NCI-H128 (cell line): ENCODE results near the gene SLC6A6.
A peak's percentile ranks its signal among the peaks of the same experiment; 100 is the strongest.

Source experiments
- DNase-seq: peaks from one replicate; lab custom pipeline; 2025; ENCODE audit not compliant: unreplicated experiment; lab: John Stamatoyannopoulos, UW

The SLC6A6 gene

DNA sequence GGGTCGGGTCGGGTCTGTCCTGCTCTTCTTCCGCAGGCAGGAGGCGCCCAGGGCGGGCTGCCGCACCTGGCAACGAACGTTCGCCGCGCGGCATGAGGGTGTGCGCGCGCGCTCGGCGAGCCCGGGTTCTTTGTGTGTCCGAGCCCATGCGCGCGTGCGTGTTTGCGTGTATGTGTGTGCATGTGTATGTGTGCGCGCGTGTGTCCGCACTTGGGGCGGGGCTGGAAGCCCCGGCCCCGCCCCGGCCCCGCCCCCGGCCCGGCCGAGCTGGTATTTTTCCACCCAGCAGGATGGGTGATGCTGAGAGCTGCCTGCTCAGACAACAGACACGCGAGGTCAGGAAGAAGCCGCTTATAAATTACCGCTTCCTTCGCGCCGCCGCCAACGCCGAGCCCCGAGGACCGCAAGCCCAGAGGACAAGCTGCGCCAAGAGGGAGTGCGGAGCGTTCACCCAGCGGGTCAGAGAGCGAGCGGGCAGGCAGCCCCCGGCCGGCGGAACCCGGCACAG is at the start of gene SLC6A6:
Gene SLC6A6, plus strand, starts transcription at position 303 of the 508 bp plus-strand sequence. CDS start 41,029 bp downstream, outside the sequence.
- peak; percentile 87 for DNase-seq

- DNase-seq: no peak
Observed at GRCh38 chr3:14353502-14353901, 48.9 kb upstream of the SLC6A6 start.

DNA sequence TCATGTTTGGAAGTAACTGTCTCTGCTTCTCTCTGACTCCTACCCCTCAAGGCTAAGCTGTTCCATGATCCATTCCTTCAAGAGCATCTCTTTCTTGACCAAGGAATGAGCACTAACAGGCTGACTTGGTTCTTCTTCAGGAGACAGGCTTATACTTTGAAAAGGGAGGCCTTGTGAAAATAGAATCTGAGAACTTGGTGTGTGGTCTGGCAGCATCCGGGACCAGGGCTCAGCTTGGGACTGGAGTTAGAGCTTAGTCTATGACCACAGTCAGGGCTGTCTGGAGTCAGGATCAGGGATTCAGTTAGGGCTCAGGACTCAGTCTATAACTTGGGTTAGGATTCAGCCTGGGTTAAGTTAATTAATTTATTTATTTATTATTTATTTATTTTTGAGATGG is 44.9 kb upstream of the SLC6A6 start:
- no peak for DNase-seq

- no peak for DNase-seq
Observed at GRCh38 chr3:14358426-14359211, 43.8 kb upstream of the SLC6A6 start.

- no peak for DNase-seq
Observed at GRCh38 chr3:14359348-14359747, 43.1 kb upstream of the SLC6A6 start.

- no peak for DNase-seq
Observed at GRCh38 chr3:14360123-14360881, 42.1 kb upstream of the SLC6A6 start.

GRCh38 chr3:14361068-14361677 is 41.2 kb upstream of the SLC6A6 start:
- DNase-seq: no peak

DNA sequence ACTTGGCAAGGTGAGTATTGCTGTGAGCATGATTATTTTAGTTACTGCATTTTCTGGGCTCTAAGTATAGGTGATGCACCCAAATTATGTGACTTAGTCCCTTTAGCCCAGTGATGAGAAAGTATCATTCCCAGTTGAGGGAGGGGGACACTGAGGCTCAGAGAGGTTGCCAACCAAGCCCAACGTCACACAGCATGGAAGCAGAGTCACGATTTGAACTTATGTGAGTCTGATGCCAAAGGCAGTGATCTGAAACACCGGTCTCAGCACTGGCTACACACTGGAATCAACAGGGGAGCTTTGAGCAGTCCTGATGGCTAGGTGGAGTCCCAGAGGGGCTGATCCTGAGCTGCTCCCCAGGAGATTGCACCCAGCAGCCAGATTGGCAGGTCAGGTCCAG is 39.5 kb upstream of the SLC6A6 start:
- no peak for DNase-seq

DNA sequence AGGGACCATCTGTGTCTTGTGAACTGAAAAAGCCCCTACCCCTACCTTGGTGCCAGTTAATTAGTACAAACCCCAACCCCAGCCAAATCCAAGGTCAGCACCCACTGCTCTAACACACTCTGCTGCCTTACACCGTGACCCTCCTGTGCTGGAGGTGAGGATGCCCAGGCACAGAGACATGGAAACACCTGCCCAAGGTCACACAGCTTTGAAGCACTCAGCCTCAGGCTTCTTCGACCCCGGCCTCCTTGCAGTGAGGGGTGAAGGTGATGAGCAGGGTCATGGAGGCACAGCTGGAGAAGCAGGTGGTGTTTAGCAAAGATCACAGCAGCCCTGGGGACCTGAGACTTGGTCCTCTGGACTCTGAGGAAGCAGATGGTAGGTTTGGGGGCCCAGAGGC is 39.0 kb upstream of the SLC6A6 start:
- no peak for DNase-seq

- no peak for DNase-seq
Observed at GRCh38 chr3:14363991-14364390, 38.4 kb upstream of the SLC6A6 start.

GRCh38 chr3:14364580-14365292 is 37.7 kb upstream of the SLC6A6 start:
- DNase-seq: no peak

DNA sequence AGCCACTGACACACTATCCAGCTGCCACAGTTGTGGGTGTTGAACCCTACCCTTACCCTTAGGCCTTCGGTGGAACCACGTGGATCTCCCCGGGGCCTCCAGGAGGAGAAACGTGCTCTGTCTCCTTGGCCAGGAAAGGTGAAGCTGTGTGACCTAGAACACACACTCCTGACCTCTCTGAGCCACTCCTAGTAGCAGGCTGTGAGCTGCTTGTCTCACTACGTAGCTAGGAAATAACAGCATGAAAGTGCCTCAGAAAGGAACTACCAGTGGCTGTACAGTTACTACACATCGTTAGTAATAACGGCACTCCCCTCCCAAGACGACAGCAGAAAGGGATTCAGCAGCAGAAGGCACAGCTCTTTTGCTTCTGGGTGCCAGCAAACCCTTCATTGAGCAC is 36.2 kb upstream of the SLC6A6 start:
- no peak for DNase-seq

- DNase-seq: no peak
Observed at GRCh38 chr3:14366915-14367823, 35.2 kb upstream of the SLC6A6 start.

DNA sequence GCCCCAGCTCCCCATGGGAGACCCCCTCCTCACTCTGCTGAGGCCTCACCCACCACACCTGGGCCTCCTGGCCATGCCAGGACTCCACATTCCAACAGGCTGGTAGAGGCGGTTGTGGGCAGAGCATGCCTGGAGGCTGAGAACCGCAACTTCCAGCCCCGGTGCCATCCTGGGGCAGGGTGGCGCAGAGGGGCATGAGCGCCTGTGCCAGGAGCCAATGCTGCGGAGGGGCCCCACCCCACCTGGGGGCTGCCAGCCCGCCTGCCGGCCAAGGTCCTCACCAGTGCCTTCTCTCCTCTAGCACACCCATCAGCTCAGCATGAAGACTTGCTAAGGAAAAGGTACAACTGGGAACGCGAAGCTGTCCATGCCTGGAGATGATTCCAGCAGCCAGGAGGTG is 34.3 kb upstream of the SLC6A6 start:
- no peak for DNase-seq

DNA sequence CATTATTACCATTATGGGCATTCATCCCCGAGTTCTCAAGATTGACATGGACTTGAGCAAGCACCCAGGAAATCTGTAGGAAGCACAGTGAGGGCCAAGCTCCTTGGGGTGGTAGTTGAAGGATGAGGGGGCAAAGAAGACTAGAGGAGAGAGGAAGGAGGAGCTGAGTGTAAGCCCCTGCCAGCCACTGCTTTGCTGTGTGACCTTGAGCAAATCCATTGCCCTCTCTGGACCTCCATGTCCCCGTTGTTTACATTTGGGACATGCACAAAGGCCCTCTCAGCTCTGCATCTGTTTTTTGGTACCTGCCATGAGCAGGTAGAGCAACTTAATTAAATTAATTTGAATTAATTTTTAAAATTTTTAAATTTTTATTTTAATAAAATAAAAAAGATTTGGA is 33.5 kb upstream of the SLC6A6 start:
- no peak for DNase-seq

DNA sequence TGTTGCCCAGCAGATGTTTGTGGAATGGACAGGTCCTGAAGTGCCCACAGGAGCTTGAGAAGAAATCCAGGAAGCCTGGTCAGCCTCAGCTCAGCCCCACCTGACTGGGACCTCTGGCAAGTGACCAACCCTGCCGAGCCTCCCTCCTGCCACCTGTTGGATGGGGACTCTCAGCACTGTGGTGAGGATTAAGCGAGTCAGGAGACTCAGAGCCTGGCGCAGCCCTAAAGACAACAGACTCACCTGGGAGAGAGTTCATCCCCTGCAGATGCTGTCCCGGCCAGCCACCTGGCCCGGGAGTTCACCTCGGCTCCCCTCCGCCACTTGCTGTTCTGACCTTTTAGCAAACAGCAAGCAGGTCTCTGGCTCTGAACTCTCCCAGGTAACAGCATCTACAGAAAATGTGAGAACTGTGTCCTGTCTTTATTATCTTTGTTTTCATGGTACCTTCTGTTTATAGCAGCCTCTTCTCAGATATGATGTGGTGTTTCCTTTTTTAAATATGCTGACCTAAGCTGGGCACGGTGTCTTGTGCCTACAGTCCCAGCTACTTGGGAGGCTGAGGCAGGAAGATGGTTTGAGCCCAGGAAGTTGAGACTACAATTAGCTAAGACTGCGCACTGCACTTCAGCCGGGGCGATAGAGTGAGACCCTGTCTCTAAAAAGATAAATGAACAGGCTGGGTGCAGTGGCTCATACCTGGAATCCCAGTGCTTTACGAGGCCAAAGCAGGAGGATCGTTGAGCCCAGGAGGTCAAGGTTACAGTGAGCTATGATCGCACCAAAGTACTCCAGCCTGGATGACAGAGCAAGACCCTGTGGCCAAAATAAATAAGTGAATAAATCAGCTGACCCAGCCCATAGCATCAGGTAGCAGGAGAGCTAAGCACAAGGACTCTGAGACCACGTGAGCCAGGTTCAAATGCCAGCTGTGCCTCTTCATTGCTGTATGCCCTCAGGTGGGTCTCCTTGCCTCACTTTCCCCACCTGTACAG is 32.4 kb upstream of the SLC6A6 start:
- DNase-seq: no peak

- no peak for DNase-seq
Observed at GRCh38 chr3:14370720-14371572, 31.5 kb upstream of the SLC6A6 start.
